Esophagus (tissue), 2 donors: Measurements from ENCODE around the gene AP4M1. TPM values are rescaled to one million over a fixed set of nuclear protein-coding genes. Genes with fewer than 3 reads are reported as not detected.

Experiments used
- H3K27ac ChIP-seq, 2 donors: one replicate each; pipeline ENCODE4 v1.5.1; 2013; ENCODE audit warnings: low read depth in 2 of 2, mild to moderate bottlenecking in 2 of 2, inconsistent platforms in 1 of 2, low read length in 1 of 2, moderate library complexity in 1 of 2
- H3K27me3 ChIP-seq, 2 donors: one replicate each; pipeline ENCODE4 v1.6.1; 2013; ENCODE audit warnings: low read length in 2 of 2, control low read depth in 1 of 2, mild to moderate bottlenecking in 1 of 2; ENCODE audit not compliant: insufficient read depth in 2 of 2, control insufficient read depth in 1 of 2
- H3K36me3 ChIP-seq, 2 donors: one replicate each; pipeline ENCODE4 v1.6.1; 2013; ENCODE audit warnings: low read length in 1 of 2; ENCODE audit not compliant: control insufficient read depth in 2 of 2, insufficient read depth in 2 of 2
- H3K4me1 ChIP-seq, 2 donors: one replicate each; pipeline ENCODE4 v1.6.1; 2013; ENCODE audit warnings: low read length in 1 of 2; ENCODE audit not compliant: control insufficient read depth in 2 of 2, insufficient read depth in 2 of 2
- H3K4me3 ChIP-seq, 2 donors: one replicate each; pipeline ENCODE4 v1.5.1; 2013; ENCODE audit warnings: low read length in 2 of 2, mild to moderate bottlenecking in 2 of 2, low read depth in 1 of 2, moderate library complexity in 1 of 2
- H3K9me3 ChIP-seq, 2 donors: one replicate each; pipeline ENCODE4 v1.6.1; 2013; ENCODE audit warnings: mild to moderate bottlenecking in 2 of 2, low read depth in 1 of 2, low read length in 1 of 2, moderate library complexity in 1 of 2; ENCODE audit not compliant: control insufficient read depth in 2 of 2, insufficient read depth in 1 of 2
- WGBS, 2 donors: extraction: QIAGEN DNeasy Blood & Tissue Kit; methylation state at CpG; one replicate each; pipeline ENCODE4 v1.1.7; 2013; 5-methylcytosine and 5-hydroxymethylcytosine counted together
- polyA plus RNA-seq, 2 donors: library from polyadenylated mRNA; stranded (reverse); fragments of 200-250 nt; gene quantifications; one replicate each; pipeline ENCODE4 v1.2.3, GENCODE V29; 2013
- donor health status: healthy with polysubstance abuse.
- donor health status: Bipolar disorder and iron deficiency.

AP4M1 gene
- polyA plus RNA-seq, 2 donors = 17.3 to 19.3 TPM

- H3K27me3 ChIP-seq = no peaks in the 10 kb centered on the region
- no peaks in the 10 kb centered on the region for H3K9me3 ChIP-seq
- WGBS, 2 donors = 0 to 1% methylated on average over 49 of the region's 49 CpGs
- H3K27ac ChIP-seq = peak within 1 kb of the TSS; percentile 88 to 91
- H3K4me3 ChIP-seq = peak within 1 kb of the TSS; percentile 86 to 89
- no peaks in the 10 kb centered on the region for H3K36me3 ChIP-seq
- H3K4me1 ChIP-seq = no peaks in the 10 kb centered on the region
Observed at GRCh38 chr7:100119072-100119969, 17.9 kb downstream of the AP4M1 start, which contains the start of the genes CNPY4 and TAF6. Gene CNPY4 (plus strand): TSS chr7:100119634. CDS start chr7:100119745, 111 bp downstream. Gene TAF6 (minus strand): TSS chr7:100119358. CDS start chr7:100114209, 5,149 bp downstream.

GRCh38 chr7:100119970-100120732, 18.7 kb downstream of the AP4M1 start:
- Histone ChIP-seq H3K27ac (peak overlapping the region; percentile 88 to 91), H3K36me3 (no peaks in the 10 kb centered on the region), H3K9me3 (no peaks in the 10 kb centered on the region), H3K4me1 (no peaks in the 10 kb centered on the region), H3K27me3 (no peaks in the 10 kb centered on the region), H3K4me3 (peak overlapping the region; percentile 69 to 89)
- 17 to 20% methylated on average over 19 of the region's 19 CpGs for WGBS, 2 donors

GRCh38 chr7:100120733-100121036, 19.2 kb downstream of the AP4M1 start:
- no peak overlapping the region for H3K4me3 ChIP-seq
- H3K9me3 ChIP-seq = no peaks in the 10 kb centered on the region
- H3K36me3 ChIP-seq = no peaks in the 10 kb centered on the region
- no peaks in the 10 kb centered on the region for H3K27me3 ChIP-seq
- 10 to 26% methylated on average over 1 of the region's 1 CpG for WGBS, 2 donors
- H3K27ac ChIP-seq = peak overlapping the region in 1 of 2 donors; percentile 91
- H3K4me1 ChIP-seq = peaks cover 0 to 2% of the 10 kb centered on the region in 2 donors

GRCh38 chr7:100122067-100122466, 20.6 kb downstream of the AP4M1 start:
- Histone ChIP-seq H3K4me3 (no peak overlapping the region), H3K27me3 (no peaks in the 10 kb centered on the region), H3K9me3 (no peaks in the 10 kb centered on the region), H3K27ac (peak overlapping the region in 1 of 2 donors; percentile 14), H3K36me3 (no peaks in the 10 kb centered on the region), H3K4me1 (peaks cover 0 to 2% of the 10 kb centered on the region in 2 donors)
- WGBS, 2 donors = 51 to 58% methylated on average over 13 of the region's 13 CpGs

GRCh38 chr7:100122568-100122967, 21.1 kb downstream of the AP4M1 start:
- WGBS, 2 donors = 95 to 100% methylated on average over 1 of the region's 1 CpG
- no peaks in the 10 kb centered on the region for H3K27me3 ChIP-seq
- peaks cover 0 to 5% of the 10 kb centered on the region in 2 donors for H3K4me1 ChIP-seq
- H3K27ac ChIP-seq = peak overlapping the region in 1 of 2 donors; percentile 14
- no peaks in the 10 kb centered on the region for H3K36me3 ChIP-seq
- H3K9me3 ChIP-seq = no peaks in the 10 kb centered on the region
- H3K4me3 ChIP-seq = no peak overlapping the region

GRCh38 chr7:100124301-100125230, 23.1 kb downstream of the AP4M1 start:
- no peaks in the 10 kb centered on the region for H3K9me3 ChIP-seq
- no peaks in the 10 kb centered on the region for H3K27me3 ChIP-seq
- peak overlapping the region; percentile 11 to 87 for H3K27ac ChIP-seq
- H3K4me3 ChIP-seq = no peak overlapping the region
- peaks cover 4 to 5% of the 10 kb centered on the region in 2 donors for H3K4me1 ChIP-seq
- WGBS, 2 donors = 71 to 76% methylated on average over 4 of the region's 4 CpGs
- H3K36me3 ChIP-seq = no peaks in the 10 kb centered on the region

- Histone ChIP-seq H3K4me3 (peak overlapping the region; percentile 76 to 81), H3K27ac (peak overlapping the region; percentile 95 to 98), H3K36me3 (no peaks in the 10 kb centered on the region), H3K9me3 (no peaks in the 10 kb centered on the region), H3K4me1 (peaks cover 4 to 5% of the 10 kb centered on the region in 2 donors), H3K27me3 (no peaks in the 10 kb centered on the region)
- WGBS, 2 donors = 7 to 9% methylated on average over 29 of the region's 29 CpGs
Observed at GRCh38 chr7:100126239-100126930, 24.9 kb downstream of the AP4M1 start.

- H3K9me3 ChIP-seq = no peaks in the 10 kb centered on the region
- H3K27me3 ChIP-seq = no peaks in the 10 kb centered on the region
- H3K36me3 ChIP-seq = no peaks in the 10 kb centered on the region
- H3K4me1 ChIP-seq = peaks cover 4 to 5% of the 10 kb centered on the region in 2 donors
- peak within 1 kb of the TSS; percentile 76 to 81 for H3K4me3 ChIP-seq
- peak within 1 kb of the TSS; percentile 95 to 98 for H3K27ac ChIP-seq
- WGBS, 2 donors = 0 to 1% methylated on average over 66 to 85 of the region's 85 CpGs
Observed at GRCh38 chr7:100126931-100127865, 25.8 kb downstream of the AP4M1 start, which contains the start of gene MBLAC1. Gene MBLAC1 (plus strand): TSS chr7:100126967. CDS start chr7:100127396, 429 bp downstream.
